ENCODE measurements around the gene HSBP1. TPM values are rescaled to one million over a fixed set of nuclear protein-coding genes. Genes with fewer than 3 reads are reported as not detected.

Gene HSBP1
- total and polyA plus RNA-seq, 2 donors (not counting 1 experiment from before 2014, with no cell fraction given) = 135 to 184 TPM

DNA sequence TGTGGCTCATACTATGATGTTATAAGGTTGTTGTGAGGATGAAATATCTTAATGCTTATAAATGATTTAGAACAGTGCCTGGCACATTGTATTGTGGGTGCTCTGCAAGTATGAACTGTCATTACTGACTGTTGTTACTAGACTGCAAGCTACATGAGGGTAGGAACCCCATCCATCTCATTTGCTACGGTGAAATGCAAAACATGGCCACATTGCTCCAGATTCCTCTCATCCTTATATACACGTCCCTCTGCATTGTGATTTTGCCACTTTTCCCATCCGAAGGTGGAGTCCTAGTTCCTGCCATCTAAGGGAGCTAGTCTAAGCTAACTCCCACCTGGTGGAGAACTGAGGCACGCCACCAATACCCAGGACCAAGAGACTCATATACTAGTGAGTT lies 29.8 kb downstream of the HSBP1 start:
- no peak for DNase-seq (ENCODE audit: low read depth in 2 of 2)
- Histone ChIP-seq H3K36me3 (ENCODE audit: control insufficient read depth, insufficient read depth, low read length) (no peaks in the 10 kb centered on the region), H3K4me1 (ENCODE audit: control insufficient read depth, extremely low read depth, insufficient read depth, low read length) (peaks cover 6% of the 10 kb centered on the region), H3K9ac (ENCODE audit: insufficient read depth, low read length) (no peak overlapping the region), H3K79me2 (ENCODE audit: control insufficient read depth, insufficient read depth, low read length) (no peaks in the 10 kb centered on the region), H3K9me3 (ENCODE audit: control insufficient read depth, insufficient read depth, low read depth, low read length) (no peaks in the 10 kb centered on the region), H3K27me3 (ENCODE audit: control insufficient read depth, insufficient read depth, low read length) (no peaks in the 10 kb centered on the region), H3K4me2 (ENCODE audit: extremely low read depth, insufficient read depth, low read length) (no peak overlapping the region), H3K4me3 (replicated peaks in 1 of 4; ENCODE audit: control extremely low read depth in 1 of 4, insufficient read depth in 1 of 4, low read depth in 3 of 4, low read length in 4 of 4) (no peak overlapping the region), H3K27ac (ENCODE audit: insufficient read depth, low read length) (no peak overlapping the region), H2AFZ (ENCODE audit: low read length) (no peak overlapping the region), H4K20me1 (ENCODE audit: control insufficient read depth, extremely low read depth, insufficient read depth, low read length) (no peaks in the 10 kb centered on the region)
- TF ChIP-seq, protein P1, sequence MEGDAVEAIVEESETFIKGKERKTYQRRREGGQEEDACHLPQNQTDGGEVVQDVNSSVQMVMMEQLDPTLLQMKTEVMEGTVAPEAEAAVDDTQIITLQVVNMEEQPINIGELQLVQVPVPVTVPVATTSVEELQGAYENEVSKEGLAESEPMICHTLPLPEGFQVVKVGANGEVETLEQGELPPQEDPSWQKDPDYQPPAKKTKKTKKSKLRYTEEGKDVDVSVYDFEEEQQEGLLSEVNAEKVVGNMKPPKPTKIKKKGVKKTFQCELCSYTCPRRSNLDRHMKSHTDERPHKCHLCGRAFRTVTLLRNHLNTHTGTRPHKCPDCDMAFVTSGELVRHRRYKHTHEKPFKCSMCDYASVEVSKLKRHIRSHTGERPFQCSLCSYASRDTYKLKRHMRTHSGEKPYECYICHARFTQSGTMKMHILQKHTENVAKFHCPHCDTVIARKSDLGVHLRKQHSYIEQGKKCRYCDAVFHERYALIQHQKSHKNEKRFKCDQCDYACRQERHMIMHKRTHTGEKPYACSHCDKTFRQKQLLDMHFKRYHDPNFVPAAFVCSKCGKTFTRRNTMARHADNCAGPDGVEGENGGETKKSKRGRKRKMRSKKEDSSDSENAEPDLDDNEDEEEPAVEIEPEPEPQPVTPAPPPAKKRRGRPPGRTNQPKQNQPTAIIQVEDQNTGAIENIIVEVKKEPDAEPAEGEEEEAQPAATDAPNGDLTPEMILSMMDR (conservative IDR thresholded peaks at IDR 0.05 in 1 of 2, IDR thresholded peaks at IDR 0.05 in 1 of 2; ENCODE audit: low read depth in 1 of 2, low read length in 2 of 2) = no peak
- no peak for TF ChIP-seq EZH2 (IDR thresholded peaks at IDR 0.05; ENCODE audit: low read length, missing control alignments)

DNA sequence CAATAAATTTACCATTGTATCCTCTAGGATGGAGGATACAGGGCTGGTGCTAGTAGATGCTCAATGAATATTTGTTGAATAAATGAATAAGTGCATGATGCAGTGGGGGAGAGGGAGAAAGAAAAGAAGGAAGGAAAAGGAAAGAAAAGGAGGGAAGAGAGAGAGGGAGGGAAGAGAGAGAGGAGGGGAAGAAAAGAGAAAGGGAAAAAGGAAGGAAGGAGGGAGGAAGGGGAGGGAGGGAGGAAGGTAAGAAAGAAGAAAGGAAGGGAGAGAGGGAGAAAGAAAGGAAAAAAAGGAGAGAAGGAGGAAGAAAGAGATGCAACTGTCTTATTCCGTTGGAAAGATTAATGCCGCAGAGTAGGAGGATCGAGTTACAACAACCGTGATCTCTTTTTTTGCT lies 30.4 kb downstream of the HSBP1 start:
- Histone ChIP-seq H3K9ac (ENCODE audit: insufficient read depth, low read length) (no peak overlapping the region), H3K9me3 (ENCODE audit: control insufficient read depth, insufficient read depth, low read depth, low read length) (no peaks in the 10 kb centered on the region), H3K79me2 (ENCODE audit: control insufficient read depth, insufficient read depth, low read length) (no peaks in the 10 kb centered on the region), H3K4me2 (ENCODE audit: extremely low read depth, insufficient read depth, low read length) (no peak overlapping the region), H3K36me3 (ENCODE audit: control insufficient read depth, insufficient read depth, low read length) (no peaks in the 10 kb centered on the region), H4K20me1 (ENCODE audit: control insufficient read depth, extremely low read depth, insufficient read depth, low read length) (no peaks in the 10 kb centered on the region), H3K27ac (ENCODE audit: insufficient read depth, low read length) (no peak overlapping the region), H3K27me3 (ENCODE audit: control insufficient read depth, insufficient read depth, low read length) (no peaks in the 10 kb centered on the region), H2AFZ (ENCODE audit: low read length) (no peak overlapping the region), H3K4me3 (replicated peaks in 1 of 4; ENCODE audit: control extremely low read depth in 1 of 4, insufficient read depth in 1 of 4, low read depth in 3 of 4, low read length in 4 of 4) (no peak overlapping the region), H3K4me1 (ENCODE audit: control insufficient read depth, extremely low read depth, insufficient read depth, low read length) (peaks cover 6% of the 10 kb centered on the region)
- TF ChIP-seq, protein P1 (conservative IDR thresholded peaks at IDR 0.05 in 1 of 2, IDR thresholded peaks at IDR 0.05 in 1 of 2; ENCODE audit: low read depth in 1 of 2, low read length in 2 of 2) = no peak
- TF ChIP-seq EZH2 (IDR thresholded peaks at IDR 0.05; ENCODE audit: low read length, missing control alignments) = no peak
- DNase-seq (ENCODE audit: low read depth in 2 of 2) = no peak

DNA sequence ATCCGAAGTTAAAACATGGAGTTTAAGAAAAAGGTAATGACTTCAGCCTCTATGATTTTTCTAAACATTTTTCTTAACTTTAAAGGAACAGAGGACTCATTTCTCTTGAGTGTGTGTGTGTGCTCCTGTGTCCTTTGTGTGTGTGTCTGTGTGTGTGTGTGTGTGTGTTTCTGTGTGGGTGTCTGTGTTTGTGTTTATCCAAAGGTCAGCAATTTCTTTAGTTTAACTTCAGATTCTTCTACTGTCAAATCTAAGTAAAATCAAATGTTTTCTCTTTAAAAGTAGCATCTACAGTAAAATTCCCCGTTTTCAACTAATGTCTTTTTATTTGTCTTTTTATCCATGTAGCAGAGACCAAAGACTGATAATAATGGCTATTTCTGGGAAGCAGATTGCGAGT lies 31.8 kb downstream of the HSBP1 start:
- no peak overlapping the region for H3K9ac ChIP-seq (ENCODE audit: insufficient read depth, low read length)
- H4K20me1 ChIP-seq (ENCODE audit: control insufficient read depth, extremely low read depth, insufficient read depth, low read length) = no peaks in the 10 kb centered on the region
- H3K27me3 ChIP-seq (ENCODE audit: control insufficient read depth, insufficient read depth, low read length) = no peaks in the 10 kb centered on the region
- no peaks in the 10 kb centered on the region for H3K9me3 ChIP-seq (ENCODE audit: control insufficient read depth, insufficient read depth, low read depth, low read length)
- no peaks in the 10 kb centered on the region for H3K79me2 ChIP-seq (ENCODE audit: control insufficient read depth, insufficient read depth, low read length)
- H3K27ac ChIP-seq (ENCODE audit: insufficient read depth, low read length) = no peak overlapping the region
- no peak for DNase-seq (ENCODE audit: low read depth in 2 of 2)
- H3K4me2 ChIP-seq (ENCODE audit: extremely low read depth, insufficient read depth, low read length) = no peak overlapping the region
- no peaks in the 10 kb centered on the region for H3K36me3 ChIP-seq (ENCODE audit: control insufficient read depth, insufficient read depth, low read length)
- TF ChIP-seq, protein P1 (conservative IDR thresholded peaks at IDR 0.05 in 1 of 2, IDR thresholded peaks at IDR 0.05 in 1 of 2; ENCODE audit: low read depth in 1 of 2, low read length in 2 of 2) = no peak
- no peak for TF ChIP-seq EZH2 (IDR thresholded peaks at IDR 0.05; ENCODE audit: low read length, missing control alignments)
- H3K4me3 ChIP-seq (replicated peaks in 1 of 4; ENCODE audit: control extremely low read depth in 1 of 4, insufficient read depth in 1 of 4, low read depth in 3 of 4, low read length in 4 of 4) = no peak overlapping the region
- H2AFZ ChIP-seq (ENCODE audit: low read length) = no peak overlapping the region
- peaks cover 6% of the 10 kb centered on the region for H3K4me1 ChIP-seq (ENCODE audit: control insufficient read depth, extremely low read depth, insufficient read depth, low read length)

All from fibroblast of lung (primary cell).